Liver (tissue), 9 donors: ENCODE measurements around the gene RAP1GAP2. TPM values are rescaled to one million over a fixed set of nuclear protein-coding genes. Genes with fewer than 3 reads are reported as not detected.

Source experiments
- DNase-seq: peaks from one replicate; pipeline ENCODE4 v3.0.0-alpha.2; 2017; ENCODE audit warnings: low spot score
- H3K27ac ChIP-seq, 2 donors: one replicate each; pipeline ENCODE4 v1.7.0; 2013; ENCODE audit warnings: inconsistent platforms in 2 of 2, low read length in 2 of 2, control low read depth in 1 of 2, low read depth in 1 of 2, mild to moderate bottlenecking in 1 of 2
- H3K27me3 ChIP-seq, 4 donors: one replicate each; pipeline versions ENCODE4 v1.6.1 to v1.7.0; 2013; ENCODE audit warnings: low read length in 3 of 4, inconsistent platforms in 1 of 4, mild to moderate bottlenecking in 1 of 4, moderate library complexity in 1 of 4; ENCODE audit not compliant: control insufficient read depth in 4 of 4, insufficient read depth in 4 of 4
- H3K36me3 ChIP-seq, 4 donors: one replicate each; pipeline versions ENCODE4 v1.6.1 to v1.7.0; 2013; ENCODE audit warnings: low read length in 3 of 4, mild to moderate bottlenecking in 3 of 4, low read depth in 1 of 4, moderate library complexity in 1 of 4; ENCODE audit not compliant: control insufficient read depth in 4 of 4, insufficient read depth in 3 of 4
- H3K4me1 ChIP-seq, 4 donors: one replicate each; pipeline versions ENCODE4 v1.6.1 to v1.7.0; 2013; ENCODE audit warnings: low read length in 3 of 4, mild to moderate bottlenecking in 3 of 4, moderate library complexity in 1 of 4; ENCODE audit not compliant: control insufficient read depth in 4 of 4, insufficient read depth in 4 of 4
- H3K4me3 ChIP-seq, 3 donors: one replicate each; pipeline versions ENCODE4 v1.6.1 to v1.7.0; 2013; ENCODE audit warnings: low read length in 3 of 3, control low read depth in 1 of 3, low read depth in 1 of 3, mild to moderate bottlenecking in 1 of 3
- H3K9ac ChIP-seq, 2 donors: one replicate each; pipeline ENCODE4 v1.7.0; 2013; ENCODE audit warnings: low read length in 2 of 2, mild to moderate bottlenecking in 2 of 2, moderate library complexity in 2 of 2, control low read depth in 1 of 2, low read depth in 1 of 2
- H3K9me3 ChIP-seq, 4 donors: one replicate each; pipeline versions ENCODE4 v1.6.1 to v1.7.0; 2013; ENCODE audit warnings: low read length in 3 of 4; ENCODE audit not compliant: control insufficient read depth in 4 of 4
- EGR1 ChIP-seq, 2 donors: IDR thresholded peaks; 2 replicates each; pipeline ENCODE4 v1.6.1; 2016 to 2018; ENCODE audit warnings: antibody characterized with exemption in 2 of 2, low read depth in 2 of 2
- FOXA1 ChIP-seq: IDR thresholded peaks from 2 replicates; pipeline ENCODE4 v1.6.1; 2016; ENCODE audit warnings: antibody characterized with exemption
- FOXA2 ChIP-seq: IDR thresholded peaks from 2 replicates; pipeline ENCODE4 v1.6.1; 2016; ENCODE audit warnings: antibody characterized with exemption
- GABPA ChIP-seq, 2 donors: IDR thresholded peaks in 1 of 2; conservative IDR thresholded peaks in 1 of 2; 2 replicates each; pipeline ENCODE4 v1.6.1; 2016; ENCODE audit warnings: antibody characterized with exemption in 2 of 2, mild to moderate bottlenecking in 1 of 2, moderate library complexity in 1 of 2
- HNF4A ChIP-seq, 2 donors: conservative IDR thresholded peaks; 2 replicates each; pipeline ENCODE4 v1.6.1; 2016; ENCODE audit warnings: antibody characterized with exemption in 2 of 2, mild to moderate bottlenecking in 2 of 2
- HNF4G ChIP-seq: IDR thresholded peaks from 2 replicates; pipeline ENCODE4 v1.6.1; 2016; ENCODE audit warnings: antibody characterized with exemption
- JUND ChIP-seq, 2 donors: IDR thresholded peaks; 2 replicates each; pipeline ENCODE4 v1.6.1; 2016; ENCODE audit warnings: antibody characterized with exemption in 2 of 2
- NR2F2 ChIP-seq: IDR thresholded peaks from 2 replicates; pipeline ENCODE4 v1.6.1; 2016; ENCODE audit warnings: antibody characterized with exemption
- RAD21 ChIP-seq, 2 donors: IDR thresholded peaks; 2 replicates each; pipeline ENCODE4 v1.6.1; 2016; ENCODE audit warnings: antibody characterized with exemption in 2 of 2, mild to moderate bottlenecking in 2 of 2
- RXRA ChIP-seq, 2 donors: IDR thresholded peaks; 2 replicates each; pipeline ENCODE4 v1.6.1; 2017 to 2018; ENCODE audit warnings: antibody characterized with exemption in 2 of 2, mild to moderate bottlenecking in 1 of 2
- SP1 ChIP-seq: IDR thresholded peaks from 2 replicates; pipeline ENCODE4 v1.6.1; 2018; ENCODE audit warnings: antibody characterized with exemption, mild to moderate bottlenecking
- TAF1 ChIP-seq: conservative IDR thresholded peaks from 2 replicates; pipeline ENCODE4 v1.6.1; 2016; ENCODE audit warnings: antibody characterized with exemption, mild to moderate bottlenecking
- WGBS: extraction: QIAGEN DNeasy Blood & Tissue Kit; methylation state at CpG from one replicate; pipeline ENCODE4 v1.1.7; 2013; 5-methylcytosine and 5-hydroxymethylcytosine counted together
- polyA plus RNA-seq, 2 donors: library from polyadenylated mRNA; stranded (reverse) in 1 of 2; unstranded in 1 of 2; fragments of 200-250 nt in 1 of 2; fragments of >200 nt in 1 of 2; fragmentation: Nextera tagmentation in 1 of 2; extraction: Ambion mirVana in 1 of 2; gene quantifications; one replicate each; pipeline versions ENCODE4 v1.2.1 to v1.2.3, GENCODE V29; 2013 to 2015
- total RNA-seq, 2 donors: library from RNA; depleted of rRNA; stranded (reverse); fragments of >200 nt; gene quantifications; one replicate each; pipeline ENCODE4 v1.2.3, GENCODE V29; 2014
- TF ChIP-seq, protein P1 (sequence below): IDR thresholded peaks from 2 replicates; pipeline ENCODE4 v1.6.1; 2016; ENCODE audit warnings: antibody characterized with exemption
- TF ChIP-seq, protein P2 (sequence below): IDR thresholded peaks from 2 replicates; pipeline ENCODE4 v1.6.1; 2016; ENCODE audit warnings: antibody characterized with exemption
- TF ChIP-seq, protein P3 (sequence below): IDR thresholded peaks from 2 replicates; pipeline ENCODE4 v1.6.1; 2016; ENCODE audit warnings: antibody characterized with exemption
- TF ChIP-seq, protein P4 (sequence below): fragments of 150-350 bp; IDR thresholded peaks from 2 replicates; pipeline ENCODE4 v1.5.1; 2017; ENCODE audit warnings: improper control_type of control experiment, low read depth, low read length; ENCODE audit not compliant: missing input control
- TF ChIP-seq, protein P5 (sequence below): IDR thresholded peaks from 2 replicates; pipeline ENCODE4 v1.6.1; 2016; ENCODE audit warnings: antibody characterized with exemption, mild to moderate bottlenecking
- donor health status: healthy.
- donor health status: healthy.
- donor health status: healthy.
- donor health status: healthy.
- donor health status: healthy.

The RAP1GAP2 gene
- total and polyA plus RNA-seq, 4 donors, result 0.56 to 1.7 (median 1.1) TPM

DNA sequence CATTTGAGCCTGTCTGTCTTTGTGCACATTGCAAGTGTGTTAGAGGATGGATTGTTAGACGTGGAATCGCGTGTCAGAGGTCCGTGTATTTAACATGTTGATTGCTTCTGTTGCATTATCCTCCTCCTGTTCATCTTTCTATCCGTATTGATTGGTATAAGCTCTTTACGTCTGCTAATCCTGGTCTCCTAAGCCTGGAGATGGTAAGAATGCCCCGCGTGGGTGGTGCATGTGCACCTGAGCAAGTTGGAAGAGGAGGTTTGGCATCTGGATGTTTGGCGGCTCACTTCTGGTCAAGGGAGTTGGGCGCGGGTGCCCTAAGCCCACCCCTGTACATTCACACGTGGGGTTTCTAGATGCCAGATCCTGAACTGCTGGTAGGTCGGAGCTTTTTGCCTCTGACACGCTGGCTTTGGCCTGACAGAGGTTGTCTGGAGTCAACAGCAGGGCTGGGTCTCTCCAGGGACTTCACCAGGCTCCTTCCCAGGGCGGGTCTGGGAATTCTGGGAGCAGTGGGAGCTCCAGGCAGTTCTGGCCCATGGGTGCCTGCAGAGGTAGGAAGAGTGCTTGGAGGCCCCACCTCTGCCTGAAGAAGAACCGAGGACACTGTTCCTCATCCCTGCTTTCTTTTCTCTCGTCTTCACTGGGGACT, 159.8 kb downstream of the RAP1GAP2 start:
- H3K9ac ChIP-seq, result no peak overlapping the region
- no peaks in the 10 kb centered on the region for H3K4me1 ChIP-seq
- H3K4me3 ChIP-seq, result no peak overlapping the region
- H3K36me3 ChIP-seq, result no peaks in the 10 kb centered on the region
- TF ChIP-seq, protein P1, sequence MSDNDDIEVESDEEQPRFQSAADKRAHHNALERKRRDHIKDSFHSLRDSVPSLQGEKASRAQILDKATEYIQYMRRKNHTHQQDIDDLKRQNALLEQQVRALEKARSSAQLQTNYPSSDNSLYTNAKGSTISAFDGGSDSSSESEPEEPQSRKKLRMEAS, result no peak
- TF ChIP-seq GABPA (IDR thresholded peaks at IDR 0.05 in 1 of 2, conservative IDR thresholded peaks at IDR 0.05 in 1 of 2) (no peak), SP1 (no peak), NR2F2 (no peak), HNF4A (conservative IDR thresholded peaks at IDR 0.05) (no peak), JUND (IDR thresholded peaks at IDR 0.05) (no peak), FOXA1 (no peak), RXRA (IDR thresholded peaks at IDR 0.05) (no peak), RAD21 (IDR thresholded peaks at IDR 0.05) (no peak), TAF1 (no peak), HNF4G (no peak), EGR1 (IDR thresholded peaks at IDR 0.05; ENCODE audit: low read depth in 2 of 2) (no peak)
- TF ChIP-seq, protein P2, sequence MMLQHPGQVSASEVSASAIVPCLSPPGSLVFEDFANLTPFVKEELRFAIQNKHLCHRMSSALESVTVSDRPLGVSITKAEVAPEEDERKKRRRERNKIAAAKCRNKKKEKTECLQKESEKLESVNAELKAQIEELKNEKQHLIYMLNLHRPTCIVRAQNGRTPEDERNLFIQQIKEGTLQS, result no peak
- TF ChIP-seq, protein P3, sequence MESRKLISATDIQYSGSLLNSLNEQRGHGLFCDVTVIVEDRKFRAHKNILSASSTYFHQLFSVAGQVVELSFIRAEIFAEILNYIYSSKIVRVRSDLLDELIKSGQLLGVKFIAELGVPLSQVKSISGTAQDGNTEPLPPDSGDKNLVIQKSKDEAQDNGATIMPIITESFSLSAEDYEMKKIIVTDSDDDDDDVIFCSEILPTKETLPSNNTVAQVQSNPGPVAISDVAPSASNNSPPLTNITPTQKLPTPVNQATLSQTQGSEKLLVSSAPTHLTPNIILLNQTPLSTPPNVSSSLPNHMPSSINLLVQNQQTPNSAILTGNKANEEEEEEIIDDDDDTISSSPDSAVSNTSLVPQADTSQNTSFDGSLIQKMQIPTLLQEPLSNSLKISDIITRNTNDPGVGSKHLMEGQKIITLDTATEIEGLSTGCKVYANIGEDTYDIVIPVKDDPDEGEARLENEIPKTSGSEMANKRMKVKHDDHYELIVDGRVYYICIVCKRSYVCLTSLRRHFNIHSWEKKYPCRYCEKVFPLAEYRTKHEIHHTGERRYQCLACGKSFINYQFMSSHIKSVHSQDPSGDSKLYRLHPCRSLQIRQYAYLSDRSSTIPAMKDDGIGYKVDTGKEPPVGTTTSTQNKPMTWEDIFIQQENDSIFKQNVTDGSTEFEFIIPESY, result no peak
- TF ChIP-seq, protein P4, sequence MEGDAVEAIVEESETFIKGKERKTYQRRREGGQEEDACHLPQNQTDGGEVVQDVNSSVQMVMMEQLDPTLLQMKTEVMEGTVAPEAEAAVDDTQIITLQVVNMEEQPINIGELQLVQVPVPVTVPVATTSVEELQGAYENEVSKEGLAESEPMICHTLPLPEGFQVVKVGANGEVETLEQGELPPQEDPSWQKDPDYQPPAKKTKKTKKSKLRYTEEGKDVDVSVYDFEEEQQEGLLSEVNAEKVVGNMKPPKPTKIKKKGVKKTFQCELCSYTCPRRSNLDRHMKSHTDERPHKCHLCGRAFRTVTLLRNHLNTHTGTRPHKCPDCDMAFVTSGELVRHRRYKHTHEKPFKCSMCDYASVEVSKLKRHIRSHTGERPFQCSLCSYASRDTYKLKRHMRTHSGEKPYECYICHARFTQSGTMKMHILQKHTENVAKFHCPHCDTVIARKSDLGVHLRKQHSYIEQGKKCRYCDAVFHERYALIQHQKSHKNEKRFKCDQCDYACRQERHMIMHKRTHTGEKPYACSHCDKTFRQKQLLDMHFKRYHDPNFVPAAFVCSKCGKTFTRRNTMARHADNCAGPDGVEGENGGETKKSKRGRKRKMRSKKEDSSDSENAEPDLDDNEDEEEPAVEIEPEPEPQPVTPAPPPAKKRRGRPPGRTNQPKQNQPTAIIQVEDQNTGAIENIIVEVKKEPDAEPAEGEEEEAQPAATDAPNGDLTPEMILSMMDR, result no peak
- no peak overlapping the region for H3K27ac ChIP-seq
- no peaks in the 10 kb centered on the region for H3K9me3 ChIP-seq
- no peaks in the 10 kb centered on the region for H3K27me3 ChIP-seq
- no peak for DNase-seq
- 91% methylated on average over 17 of the region's 17 CpGs for WGBS

DNA sequence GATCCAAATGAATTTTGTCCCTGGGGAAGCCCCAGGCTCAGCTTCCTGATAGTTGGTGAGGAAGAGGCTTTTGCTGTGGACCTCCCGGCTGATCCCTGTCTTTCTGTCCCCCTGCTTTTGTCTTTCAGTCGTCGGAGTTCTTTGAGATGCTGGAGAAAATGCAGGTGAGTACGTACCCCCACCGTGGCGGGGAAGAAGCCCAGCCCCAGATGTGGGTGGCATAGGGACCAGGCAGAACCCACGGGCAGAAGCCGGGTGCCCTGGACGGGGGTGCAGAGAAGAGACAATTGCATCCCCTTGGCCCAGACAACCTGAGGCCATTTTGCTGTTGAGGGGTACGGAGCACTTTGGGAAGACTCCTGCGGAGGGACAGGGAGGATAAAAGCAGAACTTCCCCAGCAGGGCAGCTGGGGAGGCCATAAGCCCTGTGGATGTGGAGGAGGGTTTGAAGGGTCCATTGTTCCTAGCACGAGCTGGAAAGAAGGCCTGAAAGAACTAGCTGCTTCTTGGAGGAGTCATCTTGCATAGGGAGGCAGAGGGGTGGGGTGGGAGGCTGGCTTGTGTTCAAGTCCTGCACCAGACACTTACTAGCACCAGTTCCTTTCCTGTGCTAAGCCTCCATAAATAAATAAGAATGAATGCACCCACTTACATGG, 161.5 kb downstream of the RAP1GAP2 start:
- Histone ChIP-seq H3K27ac (no peak overlapping the region), H3K9me3 (no peaks in the 10 kb centered on the region), H3K4me3 (no peak overlapping the region), H3K27me3 (no peaks in the 10 kb centered on the region), H3K36me3 (no peaks in the 10 kb centered on the region), H3K4me1 (no peaks in the 10 kb centered on the region), H3K9ac (no peak overlapping the region)
- no peak for DNase-seq
- 94% methylated on average over 12 of the region's 12 CpGs for WGBS
- TF ChIP-seq, protein P3, result no peak
- TF ChIP-seq, protein P1, result no peak
- no peak for TF ChIP-seq NR2F2
- TF ChIP-seq RAD21 (IDR thresholded peaks at IDR 0.05), result no peak
- no peak for TF ChIP-seq FOXA1
- no peak for TF ChIP-seq HNF4G
- TF ChIP-seq HNF4A (conservative IDR thresholded peaks at IDR 0.05), result no peak
- TF ChIP-seq FOXA2, result no peak
- TF ChIP-seq SP1, result no peak
- TF ChIP-seq, protein P4, result no peak
- TF ChIP-seq RXRA (IDR thresholded peaks at IDR 0.05), result no peak
- TF ChIP-seq, protein P5, sequence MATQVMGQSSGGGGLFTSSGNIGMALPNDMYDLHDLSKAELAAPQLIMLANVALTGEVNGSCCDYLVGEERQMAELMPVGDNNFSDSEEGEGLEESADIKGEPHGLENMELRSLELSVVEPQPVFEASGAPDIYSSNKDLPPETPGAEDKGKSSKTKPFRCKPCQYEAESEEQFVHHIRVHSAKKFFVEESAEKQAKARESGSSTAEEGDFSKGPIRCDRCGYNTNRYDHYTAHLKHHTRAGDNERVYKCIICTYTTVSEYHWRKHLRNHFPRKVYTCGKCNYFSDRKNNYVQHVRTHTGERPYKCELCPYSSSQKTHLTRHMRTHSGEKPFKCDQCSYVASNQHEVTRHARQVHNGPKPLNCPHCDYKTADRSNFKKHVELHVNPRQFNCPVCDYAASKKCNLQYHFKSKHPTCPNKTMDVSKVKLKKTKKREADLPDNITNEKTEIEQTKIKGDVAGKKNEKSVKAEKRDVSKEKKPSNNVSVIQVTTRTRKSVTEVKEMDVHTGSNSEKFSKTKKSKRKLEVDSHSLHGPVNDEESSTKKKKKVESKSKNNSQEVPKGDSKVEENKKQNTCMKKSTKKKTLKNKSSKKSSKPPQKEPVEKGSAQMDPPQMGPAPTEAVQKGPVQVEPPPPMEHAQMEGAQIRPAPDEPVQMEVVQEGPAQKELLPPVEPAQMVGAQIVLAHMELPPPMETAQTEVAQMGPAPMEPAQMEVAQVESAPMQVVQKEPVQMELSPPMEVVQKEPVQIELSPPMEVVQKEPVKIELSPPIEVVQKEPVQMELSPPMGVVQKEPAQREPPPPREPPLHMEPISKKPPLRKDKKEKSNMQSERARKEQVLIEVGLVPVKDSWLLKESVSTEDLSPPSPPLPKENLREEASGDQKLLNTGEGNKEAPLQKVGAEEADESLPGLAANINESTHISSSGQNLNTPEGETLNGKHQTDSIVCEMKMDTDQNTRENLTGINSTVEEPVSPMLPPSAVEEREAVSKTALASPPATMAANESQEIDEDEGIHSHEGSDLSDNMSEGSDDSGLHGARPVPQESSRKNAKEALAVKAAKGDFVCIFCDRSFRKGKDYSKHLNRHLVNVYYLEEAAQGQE, result no peak
- no peak for TF ChIP-seq GABPA (IDR thresholded peaks at IDR 0.05 in 1 of 2, conservative IDR thresholded peaks at IDR 0.05 in 1 of 2)
- no peak for TF ChIP-seq TAF1
